Frontal cortex (tissue), 4 donors: ENCODE measurements around the gene WNT3A. TPM values are rescaled to one million over a fixed set of nuclear protein-coding genes. Genes with fewer than 3 reads are reported as not detected.

ENCODE experiments used
- DNase-seq, 2 donors: peaks; one replicate each; pipeline ENCODE4 v3.0.0; 2012; ENCODE audit warnings: low spot score in 2 of 2
- FAIRE-seq: peaks from 2 replicates; lab custom pipeline; 2012; peaks lifted over from hg19 to GRCh38; lab: Jason Lieb, UNC
- total RNA-seq: library from RNA; depleted of rRNA; stranded (reverse); fragments of >200 nt; gene quantifications from one replicate; pipeline ENCODE4 v1.2.3, GENCODE V29; 2014
- donor health status: control.
- donor health status: control.
- donor health status: control.

The WNT3A gene
- total RNA-seq, 1 donor from 2014 or later: not detected

GRCh38 chr1:227998374-227999055 is 8.3 kb upstream of the WNT3A start:
- DNase-seq (no peak), FAIRE-seq (no peak)

GRCh38 chr1:227999056-227999930 is 7.5 kb upstream of the WNT3A start:
- DNase-seq: peak; percentile 38 to 67
- FAIRE-seq: no peak

GRCh38 chr1:228000416-228000815 is 6.4 kb upstream of the WNT3A start:
- no peak for FAIRE-seq
- DNase-seq: no peak

- no peak for FAIRE-seq
- no peak for DNase-seq
Observed at GRCh38 chr1:228000836-228001563, 5.8 kb upstream of the WNT3A start.

GRCh38 chr1:228001738-228002535 is 4.9 kb upstream of the WNT3A start:
- no peak for DNase-seq
- FAIRE-seq: no peak

GRCh38 chr1:228002792-228003191 is 4.0 kb upstream of the WNT3A start:
- no peak for DNase-seq
- FAIRE-seq: no peak

- DNase-seq: no peak
- no peak for FAIRE-seq
Observed at GRCh38 chr1:228003461-228004330, 3.1 kb upstream of the WNT3A start.

- peak in 1 of 2 donors; percentile 26 for DNase-seq
Observed at GRCh38 chr1:228004331-228004855, 2.4 kb upstream of the WNT3A start.

GRCh38 chr1:228004856-228005462 is 1.8 kb upstream of the WNT3A start:
- FAIRE-seq (no peak), DNase-seq (peak in 1 of 2 donors; percentile 17)

More at GRCh38 chr1:228004331-228004855, 2.4 kb upstream of the WNT3A start:
- FAIRE-seq: no peak

GRCh38 chr1:228005511-228006033 is 1.2 kb upstream of the WNT3A start:
- DNase-seq: peak in 1 of 2 donors; percentile 16
- no peak for FAIRE-seq

GRCh38 chr1:228006034-228006785 is 588 bp upstream of the WNT3A start:
- no peak for DNase-seq
- FAIRE-seq: no peak

GRCh38 chr1:228007049-228007800 is 427 bp downstream of the WNT3A start:
- DNase-seq: no peak
- no peak for FAIRE-seq

GRCh38 chr1:228007801-228008341 is 1.1 kb downstream of the WNT3A start:
- FAIRE-seq: no peak

GRCh38 chr1:228008391-228009115 is 1.8 kb downstream of the WNT3A start:
- DNase-seq: no peak

More at GRCh38 chr1:228007801-228008341, 1.1 kb downstream of the WNT3A start:
- DNase-seq: no peak

GRCh38 chr1:228009116-228009827 is 2.5 kb downstream of the WNT3A start:
- DNase-seq (no peak), FAIRE-seq (no peak)

More at GRCh38 chr1:228008391-228009115, 1.8 kb downstream of the WNT3A start:
- FAIRE-seq: no peak
